ENCODE measurements around the gene SULT1A1. TPM values are rescaled to one million over a fixed set of nuclear protein-coding genes. Genes with fewer than 3 reads are reported as not detected.

The SULT1A1 gene
- total RNA-seq, 1 donor from 2014 or later = 2.2 TPM

GRCh38 chr16:28561557-28562187 is 48.2 kb downstream of the SULT1A1 start:
- no peak for DNase-seq (ENCODE audit: low spot score)
- TF ChIP-seq CTCF (IDR thresholded peaks at IDR 0.05) = no peak
- no peaks in the 10 kb centered on the region for H3K27me3 Mint-ChIP-seq (ENCODE audit: low read depth)
- H3K36me3 Mint-ChIP-seq (ENCODE audit: low read depth) = peaks cover 16% of the 10 kb centered on the region
- H3K27ac Mint-ChIP-seq (ENCODE audit: unreplicated experiment) = no peak overlapping the region
- H3K4me3 Mint-ChIP-seq (ENCODE audit: unreplicated experiment) = no peak overlapping the region
- H3K9me3 Mint-ChIP-seq (ENCODE audit: low read depth) = no peaks in the 10 kb centered on the region
- H3K4me1 Mint-ChIP-seq (ENCODE audit: low read depth) = no peaks in the 10 kb centered on the region

GRCh38 chr16:28558456-28558855 is 51.4 kb downstream of the SULT1A1 start:
- Mint-ChIP-seq H3K9me3 (ENCODE audit: low read depth) (no peaks in the 10 kb centered on the region), H3K27ac (ENCODE audit: unreplicated experiment) (no peak overlapping the region), H3K36me3 (ENCODE audit: low read depth) (peaks cover 9% of the 10 kb centered on the region), H3K4me3 (ENCODE audit: unreplicated experiment) (no peak overlapping the region), H3K4me1 (ENCODE audit: low read depth) (peaks cover 11% of the 10 kb centered on the region), H3K27me3 (ENCODE audit: low read depth) (no peaks in the 10 kb centered on the region)
- TF ChIP-seq CTCF (IDR thresholded peaks at IDR 0.05) = no peak
- no peak for DNase-seq (ENCODE audit: low spot score)

GRCh38 chr16:28556914-28557320 is 52.9 kb downstream of the SULT1A1 start:
- Mint-ChIP-seq H3K27ac (ENCODE audit: unreplicated experiment) (no peak overlapping the region), H3K27me3 (ENCODE audit: low read depth) (no peaks in the 10 kb centered on the region), H3K36me3 (ENCODE audit: low read depth) (peaks cover 9% of the 10 kb centered on the region), H3K4me3 (ENCODE audit: unreplicated experiment) (no peak overlapping the region), H3K4me1 (ENCODE audit: low read depth) (peaks cover 11% of the 10 kb centered on the region), H3K9me3 (ENCODE audit: low read depth) (no peaks in the 10 kb centered on the region)
- no peak for TF ChIP-seq CTCF (IDR thresholded peaks at IDR 0.05)
- DNase-seq (ENCODE audit: low spot score) = no peak

- Mint-ChIP-seq H3K36me3 (ENCODE audit: low read depth) (peaks cover 9% of the 10 kb centered on the region), H3K27ac (ENCODE audit: unreplicated experiment) (no peak overlapping the region), H3K4me1 (ENCODE audit: low read depth) (peaks cover 11% of the 10 kb centered on the region), H3K27me3 (ENCODE audit: low read depth) (no peaks in the 10 kb centered on the region), H3K4me3 (ENCODE audit: unreplicated experiment) (no peak overlapping the region), H3K9me3 (ENCODE audit: low read depth) (no peaks in the 10 kb centered on the region)
- TF ChIP-seq CTCF (IDR thresholded peaks at IDR 0.05) = no peak
- DNase-seq (ENCODE audit: low spot score) = no peak
These were observed 54.3 kb downstream of the SULT1A1 start for GRCh38 chr16:28555561-28555960.

Other genes starting within 250 kb of the SULT1A1 start
- gene NPIPB6, start 246.5 kb downstream of the SULT1A1 start, total RNA-seq = 1.9 to 4.6 TPM (median 3.4 TPM) in 3 replicates
- 62.1 to 102 TPM (median 74.2 TPM) in 3 replicates for gene EIF3CL, start 206.2 kb downstream of the SULT1A1 start, total RNA-seq
- gene NPIPB7, start 137.7 kb downstream of the SULT1A1 start, total RNA-seq = 0.45 TPM in 1 of 3 replicates, not detected in the others
- gene CLN3, start 118.0 kb downstream of the SULT1A1 start, total RNA-seq = 28.0 to 31.7 TPM (median 29.3 TPM) in 3 replicates
- gene APOBR, start 115.4 kb downstream of the SULT1A1 start, total RNA-seq = 0.07 TPM in 1 of 3 replicates, not detected in the others
- not detected in 3 replicates for gene IL27, start 103.2 kb downstream of the SULT1A1 start, total RNA-seq
- gene NUPR1, start 71.1 kb downstream of the SULT1A1 start, total RNA-seq = 39.1 to 300 TPM (median 289 TPM) in 3 replicates
- 14.6 to 18.4 TPM (median 17.1 TPM) in 3 replicates for gene SGF29, start 56.1 kb downstream of the SULT1A1 start, total RNA-seq
- gene SULT1A2, start 13.0 kb downstream of the SULT1A1 start, total RNA-seq = not detected in 3 replicates
- 0.49 to 1.4 TPM in 2 of 3 replicates, not detected in the other for gene NPIPB8, start 28.0 kb upstream of the SULT1A1 start, total RNA-seq
- 605 to 734 TPM (median 729 TPM) in 3 replicates for gene EIF3C, start 101.4 kb upstream of the SULT1A1 start, total RNA-seq
- 1.1 to 3.2 TPM (median 2.9 TPM) in 3 replicates for gene NPIPB9, start 141.7 kb upstream of the SULT1A1 start, total RNA-seq
- gene ATXN2L, start 213.0 kb upstream of the SULT1A1 start, total RNA-seq = 152 to 186 TPM (median 185 TPM) in 3 replicates
- 91.1 to 120 TPM (median 95.0 TPM) in 3 replicates for gene TUFM, start 236.3 kb upstream of the SULT1A1 start, total RNA-seq

Data from chondrocyte (in vitro differentiated cells).